ENCODE measurements around the gene SOBP. TPM values are rescaled to one million over a fixed set of nuclear protein-coding genes. Genes with fewer than 3 reads are reported as not detected.
A peak's percentile ranks its signal among the peaks of the same experiment; 100 is the strongest.
"Not testable (repeated sequence)": the region's sequence is repeated elsewhere in the genome, so short reads cannot be mapped to it uniquely, and the experiment has no call there.

The SOBP gene
- total RNA-seq, 1 experiment from 2014 or later: 1.4 TPM

GRCh38 chr6:107470364-107470763 is 19.6 kb upstream of the SOBP start:
- no peak for DNase-seq (ENCODE audit: low read depth in 1 of 2, low spot score in 2 of 2)
- Histone ChIP-seq H3K9me3 (replicated peaks) (no peaks in the 10 kb centered on the region), H3K4me1 (replicated peaks) (no peaks in the 10 kb centered on the region), H3K27me3 (replicated peaks) (no peaks in the 10 kb centered on the region; the same call in 1 of the 2 replicates), H3K27ac (no peak overlapping the region), H3K36me3 (no peaks in the 10 kb centered on the region), H3K4me3 (no peak overlapping the region)

GRCh38 chr6:107473660-107474059 is 16.3 kb upstream of the SOBP start:
- Histone ChIP-seq H3K27me3 (replicated peaks) (no peaks in the 10 kb centered on the region), H3K4me1 (replicated peaks) (no peaks in the 10 kb centered on the region), H3K36me3 (no peaks in the 10 kb centered on the region), H3K9me3 (replicated peaks) (no peaks in the 10 kb centered on the region), H3K27ac (no peak overlapping the region), H3K4me3 (no peak overlapping the region)
- no peak for DNase-seq (ENCODE audit: low read depth in 1 of 2, low spot score in 2 of 2)

DNA sequence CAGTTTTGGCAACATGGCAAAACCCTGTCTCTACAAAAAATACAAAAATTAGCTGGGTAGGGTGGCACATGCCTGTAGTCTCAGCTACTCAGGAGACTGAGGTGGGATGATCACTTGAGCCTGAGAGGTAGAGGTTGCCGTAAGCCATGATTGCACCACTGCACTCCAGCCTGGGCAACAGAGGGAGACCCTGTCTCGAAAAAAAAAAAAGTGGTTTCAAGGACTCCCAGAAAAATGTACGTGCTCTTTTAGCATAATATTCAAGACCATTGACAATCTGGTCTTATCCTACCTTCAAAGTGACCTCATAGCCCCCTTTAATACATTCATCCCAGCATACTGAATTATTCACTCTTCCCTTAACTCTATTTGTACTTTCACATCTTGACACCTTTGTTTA is 14.6 kb upstream of the SOBP start:
- not testable (repeated sequence) for H3K4me3 ChIP-seq; H3K27ac ChIP-seq; H3K27me3 ChIP-seq (replicated peaks); H3K9me3 ChIP-seq (replicated peaks); H3K4me1 ChIP-seq (replicated peaks); H3K36me3 ChIP-seq; DNase-seq (ENCODE audit: low read depth in 1 of 2, low spot score in 2 of 2)

- H3K36me3 ChIP-seq; H3K4me3 ChIP-seq; DNase-seq (ENCODE audit: low read depth in 1 of 2, low spot score in 2 of 2); H3K4me1 ChIP-seq (replicated peaks); H3K27me3 ChIP-seq (replicated peaks); H3K27ac ChIP-seq; H3K9me3 ChIP-seq (replicated peaks): not testable (repeated sequence)
Observed at GRCh38 chr6:107475826-107476225, 14.1 kb upstream of the SOBP start.

DNA sequence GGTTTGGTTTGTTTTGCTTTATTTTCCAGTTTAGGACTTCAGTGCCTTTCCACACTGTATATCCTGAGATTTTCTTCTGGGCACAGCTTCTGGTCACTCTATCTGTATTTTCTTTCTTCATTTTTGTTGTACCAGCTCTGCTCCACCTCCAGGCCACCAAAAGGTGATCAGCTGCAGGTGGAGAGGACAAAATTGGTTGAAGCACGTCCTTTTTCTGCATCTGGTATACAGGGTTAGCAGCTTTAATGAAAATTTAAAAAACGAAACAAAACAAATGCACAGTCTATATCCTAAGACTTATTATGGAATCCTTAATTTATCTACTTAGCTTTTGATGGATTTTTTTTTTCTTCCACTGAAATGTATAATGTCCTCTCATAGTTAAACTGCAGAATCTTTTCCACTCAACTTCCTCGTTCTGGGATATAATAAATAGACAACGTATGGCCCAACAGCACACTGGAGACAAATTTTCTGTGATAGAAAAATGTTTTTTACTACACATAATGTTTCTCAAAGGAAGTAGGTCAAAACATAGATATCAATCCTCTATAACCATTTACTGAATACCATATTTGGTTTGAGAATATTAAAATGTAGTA is 10.7 kb upstream of the SOBP start:
- Histone ChIP-seq H3K27me3 (replicated peaks) (no peaks in the 10 kb centered on the region), H3K27ac (no peak overlapping the region), H3K4me1 (replicated peaks) (no peaks in the 10 kb centered on the region), H3K9me3 (replicated peaks) (no peaks in the 10 kb centered on the region), H3K36me3 (no peaks in the 10 kb centered on the region), H3K4me3 (no peak overlapping the region)
- no peak for DNase-seq (ENCODE audit: low read depth in 1 of 2, low spot score in 2 of 2)

GRCh38 chr6:107485157-107485556 is 4.8 kb upstream of the SOBP start:
- DNase-seq (ENCODE audit: low read depth in 1 of 2, low spot score in 2 of 2): no peak

GRCh38 chr6:107488174-107488874 is 1.6 kb upstream of the SOBP start:
- no peaks in the 10 kb centered on the region for H3K36me3 ChIP-seq
- no peaks in the 10 kb centered on the region for H3K9me3 ChIP-seq (replicated peaks)
- no peak for DNase-seq (ENCODE audit: low read depth in 1 of 2, low spot score in 2 of 2)
- peaks cover 58% of the 10 kb centered on the region for H3K27me3 ChIP-seq (replicated peaks)
- H3K4me3 ChIP-seq: peak overlapping the region; percentile 49
- no peak overlapping the region for H3K27ac ChIP-seq
- peaks cover 28% of the 10 kb centered on the region for H3K4me1 ChIP-seq (replicated peaks)

More at GRCh38 chr6:107485157-107485556, 4.8 kb upstream of the SOBP start:
- Histone ChIP-seq H3K27ac (no peak overlapping the region), H3K4me3 (no peak overlapping the region), H3K4me1 (replicated peaks) (peaks cover 11% of the 10 kb centered on the region), H3K9me3 (replicated peaks) (no peaks in the 10 kb centered on the region), H3K36me3 (no peaks in the 10 kb centered on the region), H3K27me3 (replicated peaks) (peaks cover 27% of the 10 kb centered on the region)

DNA sequence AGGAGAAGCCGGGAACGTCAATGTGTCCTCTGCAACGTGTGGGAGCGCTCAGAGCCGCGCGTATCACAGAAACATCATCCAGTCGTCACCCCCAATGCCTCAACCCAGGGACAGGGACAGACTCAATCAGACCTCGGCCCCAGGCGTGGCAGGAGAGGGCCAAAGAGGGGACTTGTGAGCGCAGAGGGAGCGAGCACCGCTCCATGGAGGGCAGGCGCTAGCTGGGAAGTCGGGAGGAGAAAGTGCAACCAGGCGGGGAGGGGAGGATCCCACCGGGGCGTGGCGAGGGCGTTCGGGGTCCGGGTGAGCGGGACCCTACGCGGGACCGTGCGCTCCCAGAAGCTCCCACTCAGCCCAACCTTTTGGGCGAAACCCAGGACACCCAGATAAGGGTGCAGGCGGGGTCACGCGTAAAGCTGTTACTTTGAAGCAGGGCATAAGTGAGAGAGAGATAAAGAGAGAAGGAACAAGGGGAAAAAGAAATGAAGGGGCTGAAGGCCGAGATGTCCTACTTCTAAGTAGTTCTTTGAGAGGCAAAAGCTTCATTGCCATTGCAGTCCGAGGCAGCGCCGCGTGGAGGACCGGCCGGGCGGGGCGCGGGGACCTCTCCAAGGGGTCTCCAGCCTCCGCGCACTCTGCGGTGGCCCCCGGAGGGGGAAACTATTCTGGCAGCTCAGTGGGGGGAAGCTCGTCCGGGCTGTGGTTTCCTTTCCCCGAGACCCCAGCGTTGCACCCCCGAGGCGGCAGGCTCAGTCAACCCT is 862 bp upstream of the SOBP start:
- no peaks in the 10 kb centered on the region for H3K36me3 ChIP-seq
- H3K27me3 ChIP-seq (replicated peaks): peaks cover 65% of the 10 kb centered on the region
- no peak overlapping the region for H3K27ac ChIP-seq
- H3K4me1 ChIP-seq (replicated peaks): peaks cover 28% of the 10 kb centered on the region
- peak; percentile 35 to 43 for DNase-seq (ENCODE audit: low read depth in 1 of 2, low spot score in 2 of 2)
- peak overlapping the region; percentile 49 for H3K4me3 ChIP-seq
- no peaks in the 10 kb centered on the region for H3K9me3 ChIP-seq (replicated peaks)

- Histone ChIP-seq H3K27ac (no peak overlapping the region), H3K9me3 (replicated peaks) (no peaks in the 10 kb centered on the region), H3K4me3 (peak overlapping the region; percentile 49), H3K4me1 (replicated peaks) (peaks cover 28% of the 10 kb centered on the region), H3K36me3 (no peaks in the 10 kb centered on the region), H3K27me3 (replicated peaks) (peaks cover 67% of the 10 kb centered on the region)
- no peak for DNase-seq (ENCODE audit: low read depth in 1 of 2, low spot score in 2 of 2)
Observed at GRCh38 chr6:107490566-107491137, 735 bp downstream of the SOBP start.

DNA sequence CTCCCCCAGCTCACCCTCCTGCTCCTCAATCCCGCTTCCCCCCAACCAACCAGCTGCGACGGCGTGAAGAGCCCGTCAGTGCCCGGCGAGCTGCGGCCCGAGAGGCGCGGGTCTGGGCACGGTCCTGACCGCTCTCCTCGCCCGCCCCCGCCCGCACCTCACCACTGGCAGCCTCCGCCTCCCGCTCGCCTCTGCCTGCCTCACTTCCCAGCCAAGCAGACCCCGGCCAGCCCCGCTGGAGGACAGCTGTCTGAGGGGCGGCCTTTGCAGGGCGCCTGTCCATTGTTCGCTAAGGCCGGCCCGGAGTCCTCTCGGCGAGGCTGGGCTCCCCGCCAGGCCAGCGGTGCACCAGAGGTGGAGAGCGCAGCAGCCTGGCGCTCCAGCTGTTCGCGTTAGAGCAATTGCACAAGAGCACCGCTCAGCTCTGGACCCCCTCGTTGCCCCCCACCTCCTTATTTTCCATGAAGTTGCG is 1.3 kb downstream of the SOBP start:
- peak overlapping the region; percentile 49 for H3K4me3 ChIP-seq
- peak; percentile 30 to 49 for DNase-seq (ENCODE audit: low read depth in 1 of 2, low spot score in 2 of 2)

GRCh38 chr6:107491760-107492660 is 2.1 kb downstream of the SOBP start:
- peaks cover 28% of the 10 kb centered on the region for H3K4me1 ChIP-seq (replicated peaks)
- H3K27ac ChIP-seq: no peak overlapping the region
- peaks cover 62% of the 10 kb centered on the region for H3K27me3 ChIP-seq (replicated peaks)
- no peaks in the 10 kb centered on the region for H3K36me3 ChIP-seq
- DNase-seq (ENCODE audit: low read depth in 1 of 2, low spot score in 2 of 2): no peak
- H3K4me3 ChIP-seq: no peak overlapping the region
- no peaks in the 10 kb centered on the region for H3K9me3 ChIP-seq (replicated peaks)

More for the DNA sequence above, 1.3 kb downstream of the SOBP start:
- Histone ChIP-seq H3K36me3 (no peaks in the 10 kb centered on the region), H3K27me3 (replicated peaks) (peaks cover 67% of the 10 kb centered on the region), H3K4me1 (replicated peaks) (peaks cover 28% of the 10 kb centered on the region), H3K27ac (no peak overlapping the region), H3K9me3 (replicated peaks) (no peaks in the 10 kb centered on the region)

DNA sequence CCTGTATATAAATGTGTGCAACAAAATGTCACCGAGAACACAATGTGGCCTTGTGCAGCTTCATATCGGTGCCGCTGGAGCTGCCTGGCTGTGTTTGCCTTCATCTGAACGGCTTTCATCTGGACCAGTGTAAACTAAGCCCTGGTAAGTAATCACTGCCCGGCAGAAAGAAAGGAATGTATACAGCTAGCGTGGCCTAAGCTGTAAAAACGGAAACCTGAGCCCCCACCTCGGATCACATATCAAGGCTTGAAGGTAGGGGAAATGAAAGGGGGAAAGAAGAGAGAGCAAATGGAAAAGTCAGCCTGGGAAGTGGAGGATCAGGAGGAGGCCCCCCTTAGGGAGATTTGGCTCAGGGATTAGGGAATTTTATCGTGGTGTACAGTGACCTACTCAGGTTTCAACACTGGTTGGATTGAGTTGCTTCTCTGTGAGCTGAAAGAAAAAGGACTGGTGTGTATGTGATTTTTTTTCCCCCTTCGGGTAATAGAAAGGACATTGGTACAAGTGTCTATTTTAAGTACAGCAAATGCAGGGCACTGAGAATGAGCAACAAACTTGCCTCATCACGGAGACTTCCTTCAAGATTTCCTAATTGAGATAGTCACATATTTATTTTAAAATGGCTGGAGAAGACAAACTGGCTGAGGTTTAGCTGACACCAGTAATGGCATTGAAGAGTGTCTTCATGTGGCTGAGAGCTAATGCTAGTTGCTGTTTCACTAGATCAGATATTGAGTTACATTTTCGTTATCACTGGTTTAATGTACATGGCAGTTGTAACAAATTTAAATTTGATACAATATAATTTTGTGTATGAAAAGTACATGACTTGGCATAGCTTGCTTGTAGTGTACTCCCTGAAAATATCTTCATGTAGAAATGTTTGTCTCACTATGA is 3.5 kb downstream of the SOBP start:
- Histone ChIP-seq H3K36me3 (no peaks in the 10 kb centered on the region), H3K4me3 (no peak overlapping the region), H3K27me3 (replicated peaks) (peaks cover 52% of the 10 kb centered on the region), H3K4me1 (replicated peaks) (peaks cover 28% of the 10 kb centered on the region), H3K27ac (no peak overlapping the region), H3K9me3 (replicated peaks) (no peaks in the 10 kb centered on the region)
- DNase-seq (ENCODE audit: low read depth in 1 of 2, low spot score in 2 of 2): no peak

Measured in SJSA1 (cell line).